ENCODE measurements around the gene TTC7B. TPM values are rescaled to one million over a fixed set of nuclear protein-coding genes. Genes with fewer than 3 reads are reported as not detected.

Gene TTC7B
- total and polyA plus RNA-seq, 4 donors, result 23.1 to 85.0 (median 54.6) TPM

GRCh38 chr14:90549794-90550641 is 266.2 kb downstream of the TTC7B start:
- peaks cover 61% of the 10 kb centered on the region for H3K4me1 ChIP-seq (ENCODE audit: control insufficient read depth, insufficient read depth, low read length)
- no peaks in the 10 kb centered on the region for H3K9me3 ChIP-seq (ENCODE audit: control insufficient read depth, insufficient read depth, low read length)
- no peak overlapping the region for H3K4me3 ChIP-seq (ENCODE audit: low read depth, low read length)
- H3K27ac ChIP-seq (ENCODE audit: low read depth, low read length), result no peak overlapping the region
- peaks cover 26% of the 10 kb centered on the region for H3K36me3 ChIP-seq (ENCODE audit: control insufficient read depth, insufficient read depth, low read length)
- DNase-seq (ENCODE audit: low read depth in 4 of 6, low spot score in 6 of 6), result no peak
- 85% methylated on average over 8 of the region's 10 CpGs for WGBS (ENCODE audit: insufficient coverage)
- no peaks in the 10 kb centered on the region for H3K27me3 ChIP-seq (ENCODE audit: control insufficient read depth, insufficient read depth, low read length)

DNA sequence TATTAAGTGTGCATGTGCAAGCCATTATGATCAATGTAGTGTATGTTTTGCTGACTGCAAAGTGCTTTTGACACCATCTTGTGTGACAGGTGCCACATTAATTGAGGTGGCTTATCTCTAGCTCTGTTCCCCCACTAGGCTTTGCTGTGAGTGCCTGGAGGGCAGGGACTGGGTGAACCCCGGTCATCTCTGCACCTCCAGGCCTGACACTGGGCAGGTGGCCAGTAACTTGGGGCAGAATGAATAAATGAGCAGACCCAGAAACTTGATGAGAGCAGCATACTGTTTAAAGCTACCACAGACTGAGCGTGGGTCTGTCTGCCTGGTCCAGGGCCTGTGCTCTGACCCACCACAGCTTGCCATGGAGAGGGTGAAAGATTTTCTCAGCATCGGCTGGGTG is 267.8 kb downstream of the TTC7B start:
- Histone ChIP-seq H3K27me3 (ENCODE audit: control insufficient read depth, insufficient read depth, low read length) (no peaks in the 10 kb centered on the region), H3K36me3 (ENCODE audit: control insufficient read depth, insufficient read depth, low read length) (peaks cover 34% of the 10 kb centered on the region), H3K4me3 (ENCODE audit: low read depth, low read length) (no peak overlapping the region), H3K27ac (ENCODE audit: low read depth, low read length) (no peak overlapping the region), H3K9me3 (ENCODE audit: control insufficient read depth, insufficient read depth, low read length) (no peaks in the 10 kb centered on the region), H3K4me1 (ENCODE audit: control insufficient read depth, insufficient read depth, low read length) (peaks cover 61% of the 10 kb centered on the region)
- no peak for DNase-seq (ENCODE audit: low read depth in 4 of 6, low spot score in 6 of 6)
- 64% methylated on average over 2 of the region's 3 CpGs for whole genome bisulfite sequencing (ENCODE audit: insufficient coverage)

- Histone ChIP-seq H3K9me3 (ENCODE audit: control insufficient read depth, insufficient read depth, low read length) (no peaks in the 10 kb centered on the region), H3K27ac (ENCODE audit: low read depth, low read length) (no peak overlapping the region), H3K36me3 (ENCODE audit: control insufficient read depth, insufficient read depth, low read length) (peaks cover 30% of the 10 kb centered on the region), H3K4me1 (ENCODE audit: control insufficient read depth, insufficient read depth, low read length) (peaks cover 57% of the 10 kb centered on the region), H3K4me3 (ENCODE audit: low read depth, low read length) (no peak overlapping the region), H3K27me3 (ENCODE audit: control insufficient read depth, insufficient read depth, low read length) (no peaks in the 10 kb centered on the region)
- no peak for DNase-seq (ENCODE audit: low read depth in 4 of 6, low spot score in 6 of 6)
- WGBS (ENCODE audit: insufficient coverage), result 73% methylated on average over 3 of the region's 3 CpGs
Observed at GRCh38 chr14:90547968-90548367, 268.3 kb downstream of the TTC7B start.

DNA sequence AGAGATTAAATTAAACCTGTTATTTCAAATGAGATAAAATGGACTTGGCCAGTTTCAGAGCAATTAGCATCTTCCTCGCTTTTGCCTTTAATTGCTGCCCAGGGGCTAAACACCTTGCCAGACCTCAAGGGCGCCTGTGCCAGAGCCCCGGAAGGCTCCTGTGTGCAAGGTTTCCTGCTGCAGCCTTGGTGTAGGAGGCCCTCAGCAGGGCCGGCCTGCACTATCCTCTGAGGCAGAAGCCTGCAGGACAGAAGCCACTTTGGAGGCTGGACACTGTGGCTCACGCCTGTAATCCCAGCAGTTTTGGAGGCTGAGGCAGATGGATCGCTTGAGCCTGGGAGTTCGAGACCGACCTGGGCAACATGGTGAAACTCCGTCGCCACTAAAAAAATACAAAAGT is 269.0 kb downstream of the TTC7B start:
- H3K4me1 ChIP-seq (ENCODE audit: control insufficient read depth, insufficient read depth, low read length), result peaks cover 57% of the 10 kb centered on the region

GRCh38 chr14:90546767-90547166 is 269.5 kb downstream of the TTC7B start:
- H3K9me3 ChIP-seq (ENCODE audit: control insufficient read depth, insufficient read depth, low read length), result no peaks in the 10 kb centered on the region
- peaks cover 18% of the 10 kb centered on the region for H3K36me3 ChIP-seq (ENCODE audit: control insufficient read depth, insufficient read depth, low read length)
- no peaks in the 10 kb centered on the region for H3K27me3 ChIP-seq (ENCODE audit: control insufficient read depth, insufficient read depth, low read length)
- DNase-seq (ENCODE audit: low read depth in 4 of 6, low spot score in 6 of 6), result no peak
- peaks cover 52% of the 10 kb centered on the region for H3K4me1 ChIP-seq (ENCODE audit: control insufficient read depth, insufficient read depth, low read length)
- whole genome bisulfite sequencing (ENCODE audit: insufficient coverage), result 100% methylated on average over 2 of the region's 9 CpGs
- peak overlapping the region; percentile 45 for H3K27ac ChIP-seq (ENCODE audit: low read depth, low read length)
- no peak overlapping the region for H3K4me3 ChIP-seq (ENCODE audit: low read depth, low read length)

More for the DNA sequence above, 269.0 kb downstream of the TTC7B start:
- no peak overlapping the region for H3K4me3 ChIP-seq (ENCODE audit: low read depth, low read length)
- WGBS (ENCODE audit: insufficient coverage), result 85% methylated on average over 10 of the region's 10 CpGs
- H3K27ac ChIP-seq (ENCODE audit: low read depth, low read length), result no peak overlapping the region
- no peak for DNase-seq (ENCODE audit: low read depth in 4 of 6, low spot score in 6 of 6)
- H3K36me3 ChIP-seq (ENCODE audit: control insufficient read depth, insufficient read depth, low read length), result peaks cover 23% of the 10 kb centered on the region
- no peaks in the 10 kb centered on the region for H3K9me3 ChIP-seq (ENCODE audit: control insufficient read depth, insufficient read depth, low read length)
- no peaks in the 10 kb centered on the region for H3K27me3 ChIP-seq (ENCODE audit: control insufficient read depth, insufficient read depth, low read length)

GRCh38 chr14:90545966-90546751 is 270.1 kb downstream of the TTC7B start:
- peak in 2 of 6 donors; percentile 83 to 88 for DNase-seq (ENCODE audit: low read depth in 4 of 6, low spot score in 6 of 6)
- H3K36me3 ChIP-seq (ENCODE audit: control insufficient read depth, insufficient read depth, low read length), result peaks cover 21% of the 10 kb centered on the region
- H3K27ac ChIP-seq (ENCODE audit: low read depth, low read length), result peak overlapping the region; percentile 45
- no peaks in the 10 kb centered on the region for H3K27me3 ChIP-seq (ENCODE audit: control insufficient read depth, insufficient read depth, low read length)
- no peaks in the 10 kb centered on the region for H3K9me3 ChIP-seq (ENCODE audit: control insufficient read depth, insufficient read depth, low read length)
- peaks cover 46% of the 10 kb centered on the region for H3K4me1 ChIP-seq (ENCODE audit: control insufficient read depth, insufficient read depth, low read length)
- WGBS (ENCODE audit: insufficient coverage), result 19% methylated on average over 9 of the region's 10 CpGs
- H3K4me3 ChIP-seq (ENCODE audit: low read depth, low read length), result no peak overlapping the region

- Histone ChIP-seq H3K4me3 (ENCODE audit: low read depth, low read length) (no peak overlapping the region), H3K27me3 (ENCODE audit: control insufficient read depth, insufficient read depth, low read length) (no peaks in the 10 kb centered on the region), H3K9me3 (ENCODE audit: control insufficient read depth, insufficient read depth, low read length) (no peaks in the 10 kb centered on the region), H3K27ac (ENCODE audit: low read depth, low read length) (peak overlapping the region; percentile 45), H3K4me1 (ENCODE audit: control insufficient read depth, insufficient read depth, low read length) (peaks cover 45% of the 10 kb centered on the region), H3K36me3 (ENCODE audit: control insufficient read depth, insufficient read depth, low read length) (peaks cover 22% of the 10 kb centered on the region)
- DNase-seq (ENCODE audit: low read depth in 4 of 6, low spot score in 6 of 6), result no peak
- 71% methylated on average over 3 of the region's 3 CpGs for WGBS (ENCODE audit: insufficient coverage)
Observed at GRCh38 chr14:90545382-90545781, 270.8 kb downstream of the TTC7B start.

- peak in 1 of 6 donors; percentile 66 for DNase-seq (ENCODE audit: low read depth in 4 of 6, low spot score in 6 of 6)
- Histone ChIP-seq H3K9me3 (ENCODE audit: control insufficient read depth, insufficient read depth, low read length) (no peaks in the 10 kb centered on the region), H3K4me1 (ENCODE audit: control insufficient read depth, insufficient read depth, low read length) (peaks cover 45% of the 10 kb centered on the region), H3K4me3 (ENCODE audit: low read depth, low read length) (no peak overlapping the region), H3K36me3 (ENCODE audit: control insufficient read depth, insufficient read depth, low read length) (peaks cover 26% of the 10 kb centered on the region), H3K27me3 (ENCODE audit: control insufficient read depth, insufficient read depth, low read length) (no peaks in the 10 kb centered on the region), H3K27ac (ENCODE audit: low read depth, low read length) (peak overlapping the region; percentile 2)
- 61% methylated on average over 7 of the region's 8 CpGs for WGBS (ENCODE audit: insufficient coverage)
Observed at GRCh38 chr14:90544971-90545370, 271.3 kb downstream of the TTC7B start.

DNA sequence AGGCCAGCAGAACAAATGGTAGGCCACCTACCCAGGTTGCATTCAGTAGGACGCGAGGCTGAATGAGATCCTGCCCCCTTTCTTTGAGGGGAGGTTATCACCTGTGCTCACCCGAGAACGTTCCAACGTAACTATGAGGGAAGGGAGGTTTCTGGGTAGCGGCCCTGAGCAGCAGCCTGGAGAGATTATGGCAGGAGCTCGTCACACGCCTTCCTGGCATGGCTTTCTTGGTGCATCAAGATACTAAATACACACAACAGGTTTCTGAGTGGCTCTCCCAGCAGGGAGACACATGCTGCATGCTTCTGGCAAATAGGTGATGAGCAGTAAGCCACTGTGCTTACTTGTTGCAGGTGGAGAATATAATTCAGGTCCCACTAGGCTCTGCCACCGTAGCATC is 271.7 kb downstream of the TTC7B start:
- DNase-seq (ENCODE audit: low read depth in 4 of 6, low spot score in 6 of 6), result no peak
- 90% methylated on average over 6 of the region's 9 CpGs for WGBS (ENCODE audit: insufficient coverage)
- Histone ChIP-seq H3K4me1 (ENCODE audit: control insufficient read depth, insufficient read depth, low read length) (peaks cover 45% of the 10 kb centered on the region), H3K36me3 (ENCODE audit: control insufficient read depth, insufficient read depth, low read length) (peaks cover 30% of the 10 kb centered on the region), H3K27me3 (ENCODE audit: control insufficient read depth, insufficient read depth, low read length) (no peaks in the 10 kb centered on the region), H3K4me3 (ENCODE audit: low read depth, low read length) (no peak overlapping the region), H3K27ac (ENCODE audit: low read depth, low read length) (peak overlapping the region; percentile 2), H3K9me3 (ENCODE audit: control insufficient read depth, insufficient read depth, low read length) (no peaks in the 10 kb centered on the region)
